NT2/D1 (cell line): ENCODE data around the gene AGMO.

Source experiments
- YY1 ChIP-seq: IDR thresholded peaks from 2 replicates; pipeline ENCODE4 v1.6.1; 2011; ENCODE audit not compliant: insufficient read length, insufficient read depth
- ZNF274 ChIP-seq: IDR thresholded peaks from 2 replicates; pipeline ENCODE4 v1.6.1; 2011; ENCODE audit warnings: mild to moderate bottlenecking, low read depth, low read length

GRCh38 chr7:15560968-15561367 is 847 bp downstream of the AGMO start:
- TF ChIP-seq YY1 (no peak), ZNF274 (no peak)
